ENCODE results near the gene R3HCC1L.

- no peak for TF ChIP-seq MAX (IDR thresholded peaks at IDR 0.05; ENCODE audit: low read depth, low read length)
- TF ChIP-seq CTCF (IDR thresholded peaks at IDR 0.05; ENCODE audit: low read depth, low read length): no peak
- no peak for TF ChIP-seq POLR2A (IDR thresholded peaks at IDR 0.05; ENCODE audit: extremely low read depth, insufficient read length)
These were observed 10.5 kb downstream of the R3HCC1L start for GRCh38 chr10:98144985-98145384.

Data from NB4 (cell line).